Cardiac muscle cell (in vitro differentiated cells and primary cell): Measurements from ENCODE around the gene DNPEP. TPM values are rescaled to one million over a fixed set of nuclear protein-coding genes. Genes with fewer than 3 reads are reported as not detected.
"Not testable (repeated sequence)": the region's sequence is repeated elsewhere in the genome, so short reads cannot be mapped to it uniquely, and the experiment has no call there.

ENCODE experiments used
- DNase-seq, 2 donors: peaks; one replicate each; pipeline versions ENCODE4 v3.0.0 to v3.0.0-alpha.2; 2010 to 2017; ENCODE audit warnings: low read depth in 1 of 2, low spot score in 1 of 2
- H3K27ac ChIP-seq: fragments of 200-600 bp; sonication (generic); 2 replicates; pipeline ENCODE4 v1.5.1; 2016
- H3K27me3 ChIP-seq: fragments of 200-600 bp; sonication (generic); 2 replicates; pipeline ENCODE4 v1.6.0; 2016; ENCODE audit warnings: control low read depth
- H3K36me3 ChIP-seq: fragments of 200-600 bp; sonication (generic); 2 replicates; pipeline ENCODE4 v1.5.1; 2016; ENCODE audit warnings: control low read depth
- H3K4me1 ChIP-seq: fragments of 200-600 bp; sonication (generic); 2 replicates; pipeline ENCODE4 v1.8.1; 2017; ENCODE audit warnings: low read depth, mild to moderate bottlenecking, mixed run types
- H3K4me3 ChIP-seq: fragments of 200-600 bp; sonication (generic); 2 replicates; pipeline ENCODE4 v1.5.1; 2016; ENCODE audit warnings: mild to moderate bottlenecking
- H3K9me3 ChIP-seq: fragments of 200-600 bp; sonication (generic); 2 replicates; pipeline ENCODE4 v1.5.1; 2017; ENCODE audit warnings: low read depth, mild to moderate bottlenecking, control low read depth
- CTCF ChIP-seq: IDR thresholded peaks from 2 replicates; pipeline ENCODE4 v1.5.1; 2012; ENCODE audit warnings: low read depth, mild to moderate bottlenecking, low read length
- polyA plus RNA-seq: library from polyadenylated mRNA; unstranded; fragments of >200 nt; fragmentation: Nextera tagmentation; extraction: Ambion mirVana; gene quantifications from 2 replicates; pipeline ENCODE4 v1.2.1, GENCODE V29; 2016
- total RNA-seq: library from RNA; depleted of rRNA; stranded (reverse); fragments of >200 nt; gene quantifications from 2 replicates; pipeline ENCODE4 v1.2.3, GENCODE V29; 2016

DNPEP gene
- total and polyA plus RNA-seq, 2 experiments from 2014 or later, result 67.2 to 117 TPM

DNA sequence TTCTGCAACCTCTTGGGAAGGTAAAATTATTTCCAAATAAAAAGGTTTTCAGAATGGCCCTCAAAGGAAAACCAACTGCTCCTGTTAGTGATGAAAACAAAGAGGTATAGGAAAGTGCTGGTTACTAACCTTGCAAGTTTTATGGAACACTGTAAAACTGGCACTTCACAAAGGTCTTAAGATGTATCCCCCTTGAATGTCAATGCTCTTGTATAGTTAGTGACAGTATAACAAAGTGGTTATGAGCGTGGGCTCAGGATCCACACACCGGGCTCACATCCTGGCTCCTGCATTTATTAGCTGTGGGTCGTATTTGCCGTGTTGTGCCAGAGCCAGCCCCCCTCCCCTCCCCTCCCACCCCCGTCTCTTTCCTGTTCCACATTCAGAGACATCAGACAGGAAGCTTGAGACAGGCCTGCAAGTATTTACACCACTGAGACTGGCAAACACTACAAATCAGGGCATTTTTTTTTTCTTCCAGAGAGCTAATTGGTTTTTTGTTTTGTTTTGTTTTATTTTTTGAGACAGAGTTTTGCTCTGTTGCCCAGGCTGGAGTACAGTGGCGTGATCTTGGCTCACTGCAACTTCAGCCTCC lies 9.2 kb upstream of the DNPEP start:
- Histone ChIP-seq H3K36me3 (no peaks in the 10 kb centered on the region), H3K27ac (no peak overlapping the region), H3K4me1 (peaks cover 14% of the 10 kb centered on the region), H3K4me3 (no peak overlapping the region), H3K27me3 (no peaks in the 10 kb centered on the region), H3K9me3 (no peaks in the 10 kb centered on the region)
- TF ChIP-seq CTCF, result no peak
- DNase-seq, result no peak

DNA sequence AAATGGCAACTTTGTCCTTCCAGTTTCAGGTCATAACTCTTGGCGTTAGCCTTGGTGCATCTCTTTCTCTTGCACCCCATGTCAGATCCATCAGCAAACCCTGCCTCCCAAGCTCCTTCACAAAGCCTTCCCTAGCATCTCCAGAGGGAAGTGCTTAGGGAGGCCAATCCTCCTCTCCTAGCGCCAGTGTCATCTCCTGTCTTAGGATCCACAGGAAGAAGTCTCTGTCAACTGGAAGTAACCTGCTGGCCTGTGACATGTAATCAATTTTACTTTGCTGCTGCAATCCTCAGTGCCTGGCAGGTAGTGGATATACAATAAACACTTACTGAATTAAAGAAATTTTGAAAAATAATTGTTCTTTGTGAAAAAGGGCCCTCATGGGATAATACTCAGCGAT lies 7.9 kb upstream of the DNPEP start:
- Histone ChIP-seq H3K36me3 (no peaks in the 10 kb centered on the region), H3K27ac (no peak overlapping the region), H3K4me3 (no peak overlapping the region), H3K9me3 (no peaks in the 10 kb centered on the region), H3K4me1 (peaks cover 9% of the 10 kb centered on the region), H3K27me3 (no peaks in the 10 kb centered on the region)
- no peak for DNase-seq
- TF ChIP-seq CTCF, result no peak

- H3K36me3 ChIP-seq, DNase-seq, H3K9me3 ChIP-seq, H3K4me3 ChIP-seq, H3K27ac ChIP-seq, H3K4me1 ChIP-seq, H3K27me3 ChIP-seq: not testable (repeated sequence)
These were observed 7.3 kb upstream of the DNPEP start for GRCh38 chr2:219395056-219395455.

GRCh38 chr2:219392754-219393153 lies 5.0 kb upstream of the DNPEP start:
- H3K27me3 ChIP-seq, result no peaks in the 10 kb centered on the region
- H3K27ac ChIP-seq, result no peak overlapping the region
- no peaks in the 10 kb centered on the region for H3K4me1 ChIP-seq
- H3K4me3 ChIP-seq, result no peak overlapping the region
- no peak for DNase-seq
- TF ChIP-seq CTCF, result no peak
- no peaks in the 10 kb centered on the region for H3K9me3 ChIP-seq
- no peaks in the 10 kb centered on the region for H3K36me3 ChIP-seq

DNA sequence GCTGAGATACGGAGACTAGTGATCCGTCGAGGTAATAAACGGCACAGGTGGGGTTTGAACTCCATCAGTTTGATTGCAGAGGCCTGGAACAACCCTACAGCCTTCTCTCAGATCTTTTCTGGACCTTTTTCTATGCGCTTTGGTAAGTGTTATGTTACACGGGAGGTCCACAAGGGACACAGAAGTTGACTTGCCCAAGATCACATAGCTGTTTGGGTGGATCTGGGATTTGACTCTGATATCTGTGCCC lies 1.1 kb upstream of the DNPEP start:
- DNase-seq, result no peak
- peak overlapping the region; percentile 18 for H3K4me3 ChIP-seq
- no peak for TF ChIP-seq CTCF
- peaks cover 8% of the 10 kb centered on the region for H3K4me1 ChIP-seq
- no peaks in the 10 kb centered on the region for H3K27me3 ChIP-seq
- H3K27ac ChIP-seq, result peak overlapping the region; percentile 70
- peaks cover 13% of the 10 kb centered on the region for H3K36me3 ChIP-seq
- H3K9me3 ChIP-seq, result no peaks in the 10 kb centered on the region

DNA sequence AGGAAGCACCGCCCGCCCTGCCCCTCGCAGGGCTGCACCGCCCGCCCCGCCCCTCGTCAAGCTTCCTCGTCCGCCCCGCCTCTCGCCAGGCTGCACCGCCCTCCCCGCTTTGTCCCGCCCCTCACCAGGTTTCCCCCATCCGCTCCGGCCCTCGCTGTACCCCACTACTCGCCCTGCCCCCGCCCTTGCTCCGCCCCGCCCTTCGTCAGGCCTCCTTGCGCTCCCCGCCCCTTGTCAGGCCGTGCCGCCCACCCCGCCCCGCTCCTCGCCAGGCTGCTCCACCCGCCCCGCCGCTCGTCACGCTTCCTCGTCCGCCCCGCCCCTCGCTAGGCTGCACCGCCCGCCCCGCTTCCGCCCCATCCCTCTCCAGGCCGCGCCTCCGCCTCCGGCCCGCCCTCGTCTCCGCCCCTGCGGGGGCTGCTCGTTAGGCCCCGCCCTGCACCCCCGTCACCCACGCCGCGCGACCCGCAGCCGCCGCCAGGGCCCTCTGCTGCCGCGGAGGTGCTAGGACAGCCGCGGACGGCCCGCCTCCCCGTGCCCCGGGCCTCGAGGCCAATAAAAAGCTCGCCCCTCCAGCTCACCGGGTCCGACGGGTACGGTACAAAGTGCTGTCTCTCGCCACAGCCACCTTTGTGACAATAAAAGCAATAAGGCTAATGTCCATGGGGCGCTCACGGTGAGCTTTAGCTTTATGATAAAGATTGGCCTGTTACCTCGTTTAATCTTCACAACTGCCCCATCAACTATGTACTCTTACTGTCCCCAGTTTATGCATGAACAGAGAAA lies 602 bp upstream of the DNPEP start:
- peaks cover 8% of the 10 kb centered on the region for H3K4me1 ChIP-seq
- H3K36me3 ChIP-seq, result peaks cover 13% of the 10 kb centered on the region
- peak overlapping the region; percentile 20 for H3K4me3 ChIP-seq
- DNase-seq, result peak; percentile 98 to 99
- peak overlapping the region; percentile 70 for H3K27ac ChIP-seq
- no peaks in the 10 kb centered on the region for H3K27me3 ChIP-seq
- peak; percentile 55 for TF ChIP-seq CTCF
- H3K9me3 ChIP-seq, result no peaks in the 10 kb centered on the region
